Prostate gland (tissue), 2 donors: ENCODE data around the gene RNU1-1. TPM values are rescaled to one million over a fixed set of nuclear protein-coding genes. Genes with fewer than 3 reads are reported as not detected.
"Not testable (repeated sequence)": the region's sequence is repeated elsewhere in the genome, so short reads cannot be mapped to it uniquely, and the experiment has no call there.

ENCODE experiments used
- DNase-seq: peaks from one replicate; pipeline ENCODE4 v3.0.0-alpha.2; 2019; ENCODE audit warnings: low spot score
- H3K27ac ChIP-seq, 2 donors: fragments of 200-600 bp; sonication (generic); 2 replicates each; pipeline ENCODE4 v1.5.1; 2017 to 2019
- H3K27me3 ChIP-seq: fragments of 200-600 bp; sonication (generic); replicated peaks from 2 replicates; pipeline ENCODE4 v1.5.1; 2019; ENCODE audit not compliant: insufficient read depth
- H3K36me3 ChIP-seq, 2 donors: fragments of 200-600 bp; sonication (generic); 1 replicate in 1 of 2; 2 replicates in 1 of 2; pipeline versions ENCODE4 v1.5.1 to v1.8.1; 2017 to 2019
- H3K4me1 ChIP-seq: fragments of 200-600 bp; sonication (generic); replicated peaks from 2 replicates; pipeline ENCODE4 v1.5.1; 2019
- H3K4me3 ChIP-seq, 2 donors: fragments of 200-600 bp; sonication (generic); 2 replicates each; pipeline ENCODE4 v1.5.1; 2017 to 2019
- H3K9me3 ChIP-seq: fragments of 200-600 bp; sonication (generic); 2 replicates; pipeline ENCODE4 v1.5.1; 2017
- POLR2A ChIP-seq: fragments of 450-650 bp; IDR thresholded peaks from one replicate; pipeline ENCODE4 v1.6.1; 2016; ENCODE audit warnings: antibody characterized with exemption, mild to moderate bottlenecking
- POLR2AphosphoS5 ChIP-seq: sonication (generic); formaldehyde crosslinking; IDR thresholded peaks from one replicate; pipeline ENCODE4 v1.6.1; 2017; ENCODE audit warnings: antibody characterized with exemption
- WGBS: methylation state at CpG from one replicate; pipeline ENCODE4 v1.1.5; 2018; 5-methylcytosine and 5-hydroxymethylcytosine counted together
- intact Hi-C: fragments of 100-400 bp; cut with DNase I; formaldehyde crosslinking; loops from one replicate; pipeline ENCODE4 v1.14.2; 2022
- total RNA-seq, 2 donors: library from RNA; depleted of rRNA; stranded (reverse); fragments of >200 nt; gene quantifications; one replicate each; pipeline ENCODE4 v1.1.0, GENCODE V29; 2016
- TF ChIP-seq, protein P1 (sequence below), 4 experiments: fragments of 200-600 bp in 2 of 4; fragments of 450-650 bp in 2 of 4; sonication (generic) in 2 of 4; IDR thresholded peaks; 1 replicate in 3 of 4; 2 replicates in 1 of 4; pipeline ENCODE4 v1.5.1; 2016 to 2019; ENCODE audit warnings: antibody characterized with exemption in 4 of 4, mild to moderate bottlenecking in 2 of 4, moderate library complexity in 2 of 4

The RNU1-1 gene
- total RNA-seq, 2 donors from 2014 or later, result under 0.01 TPM

DNA sequence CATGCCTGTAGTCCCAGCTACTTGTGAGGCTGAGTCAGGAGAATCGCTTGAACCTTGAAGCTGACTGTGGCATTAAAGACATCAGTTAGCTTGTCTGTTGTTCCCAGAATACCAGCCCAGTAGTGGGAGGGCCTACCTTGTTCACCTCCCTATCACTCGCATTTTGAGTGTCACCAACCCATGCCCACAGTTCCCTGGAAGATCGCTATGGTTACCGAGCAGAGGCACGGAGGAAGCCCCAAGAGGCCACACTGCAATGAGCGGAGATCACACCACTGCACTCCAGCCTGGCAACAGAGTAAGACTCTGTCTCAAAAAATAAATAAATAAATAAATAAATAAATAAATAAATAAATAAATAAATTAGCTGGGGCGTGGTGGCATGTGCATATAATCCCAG, 21.1 kb downstream of the RNU1-1 start:
- H3K27me3 ChIP-seq, H3K4me3 ChIP-seq, H3K27ac ChIP-seq, intact Hi-C loops, H3K4me1 ChIP-seq, DNase-seq, H3K9me3 ChIP-seq, H3K36me3 ChIP-seq: not testable (repeated sequence)
- WGBS, result 73% methylated on average over 7 of the region's 7 CpGs

DNA sequence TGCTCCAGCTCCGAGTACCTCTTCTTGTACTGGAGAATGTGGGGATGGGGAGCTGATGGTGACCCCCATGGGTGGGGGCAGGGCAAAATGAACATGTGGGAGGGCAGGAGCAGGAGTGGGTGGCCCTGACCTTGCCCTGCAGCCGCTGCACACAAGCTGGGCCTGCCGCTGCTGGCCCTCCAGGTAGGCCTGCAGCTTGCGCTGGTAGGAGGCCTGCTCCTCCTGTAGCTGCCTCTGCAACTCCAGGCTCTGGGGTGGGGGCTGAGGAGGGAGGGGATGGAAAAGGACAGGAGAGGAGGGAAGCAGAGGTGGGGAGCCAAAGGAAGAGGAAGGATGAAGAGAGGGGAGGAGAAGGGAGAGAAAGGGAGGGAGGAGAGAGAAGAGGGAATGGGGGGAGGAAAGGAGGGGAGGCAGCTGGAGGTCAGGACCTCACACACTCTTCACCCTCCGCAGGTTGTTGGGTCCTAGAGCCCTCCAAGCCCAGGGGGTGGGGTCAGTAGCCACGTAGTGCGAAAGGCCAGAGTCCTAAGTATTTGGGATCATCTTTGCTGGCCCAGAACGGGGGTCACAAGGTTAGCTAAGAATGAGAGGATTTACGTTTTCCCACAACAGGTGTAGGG, 22.9 kb downstream of the RNU1-1 start:
- no peaks in the 10 kb centered on the region for H3K36me3 ChIP-seq
- H3K9me3 ChIP-seq, result no peaks in the 10 kb centered on the region
- H3K27me3 ChIP-seq, result no peaks in the 10 kb centered on the region
- H3K4me3 ChIP-seq, result no peak overlapping the region
- intact Hi-C loops, result no loop called here
- no peak for TF ChIP-seq POLR2AphosphoS5
- TF ChIP-seq POLR2A, result no peak
- TF ChIP-seq, protein P1, sequence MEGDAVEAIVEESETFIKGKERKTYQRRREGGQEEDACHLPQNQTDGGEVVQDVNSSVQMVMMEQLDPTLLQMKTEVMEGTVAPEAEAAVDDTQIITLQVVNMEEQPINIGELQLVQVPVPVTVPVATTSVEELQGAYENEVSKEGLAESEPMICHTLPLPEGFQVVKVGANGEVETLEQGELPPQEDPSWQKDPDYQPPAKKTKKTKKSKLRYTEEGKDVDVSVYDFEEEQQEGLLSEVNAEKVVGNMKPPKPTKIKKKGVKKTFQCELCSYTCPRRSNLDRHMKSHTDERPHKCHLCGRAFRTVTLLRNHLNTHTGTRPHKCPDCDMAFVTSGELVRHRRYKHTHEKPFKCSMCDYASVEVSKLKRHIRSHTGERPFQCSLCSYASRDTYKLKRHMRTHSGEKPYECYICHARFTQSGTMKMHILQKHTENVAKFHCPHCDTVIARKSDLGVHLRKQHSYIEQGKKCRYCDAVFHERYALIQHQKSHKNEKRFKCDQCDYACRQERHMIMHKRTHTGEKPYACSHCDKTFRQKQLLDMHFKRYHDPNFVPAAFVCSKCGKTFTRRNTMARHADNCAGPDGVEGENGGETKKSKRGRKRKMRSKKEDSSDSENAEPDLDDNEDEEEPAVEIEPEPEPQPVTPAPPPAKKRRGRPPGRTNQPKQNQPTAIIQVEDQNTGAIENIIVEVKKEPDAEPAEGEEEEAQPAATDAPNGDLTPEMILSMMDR (IDR thresholded peaks at IDR 0.05), result no peak
- H3K27ac ChIP-seq, result no peak overlapping the region
- WGBS, result 82% methylated on average over 9 of the region's 9 CpGs
- H3K4me1 ChIP-seq, result no peaks in the 10 kb centered on the region
- DNase-seq, result no peak

DNA sequence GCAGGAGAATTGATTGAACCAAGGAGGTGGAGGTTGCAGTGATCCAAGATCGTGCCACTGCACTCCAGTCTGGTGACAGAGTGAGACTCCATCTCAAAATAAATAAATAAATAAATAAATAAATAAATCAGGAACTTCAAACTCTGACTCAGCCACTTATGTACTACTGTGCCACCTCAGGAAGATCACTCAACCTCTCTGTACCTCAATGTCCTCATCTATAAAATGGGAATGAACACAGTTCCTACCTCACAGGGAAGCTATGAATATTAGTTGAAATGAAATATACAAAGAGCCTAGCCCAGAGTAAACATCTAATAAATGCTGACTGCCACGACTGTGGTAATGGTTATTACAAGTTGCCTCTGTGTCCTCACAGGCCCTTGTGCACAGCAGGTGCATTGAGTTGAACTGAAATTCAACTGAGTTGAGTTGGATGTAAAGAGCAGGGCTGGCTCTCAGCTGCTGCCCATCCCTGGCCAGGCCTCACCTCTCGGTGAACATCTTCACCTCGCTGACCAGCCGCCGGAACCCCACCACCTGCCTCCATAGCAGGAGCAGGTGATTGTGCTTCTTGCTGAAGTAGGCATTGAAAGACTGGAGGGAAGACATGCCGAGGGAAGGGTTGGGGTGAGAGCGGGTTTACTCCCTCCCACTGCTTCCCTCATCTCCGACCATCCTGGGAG, 24.7 kb downstream of the RNU1-1 start:
- H3K9me3 ChIP-seq, H3K27me3 ChIP-seq, DNase-seq, H3K4me1 ChIP-seq, H3K27ac ChIP-seq, intact Hi-C loops, H3K36me3 ChIP-seq, H3K4me3 ChIP-seq: not testable (repeated sequence)
- 87% methylated on average over 9 of the region's 9 CpGs for WGBS

DNA sequence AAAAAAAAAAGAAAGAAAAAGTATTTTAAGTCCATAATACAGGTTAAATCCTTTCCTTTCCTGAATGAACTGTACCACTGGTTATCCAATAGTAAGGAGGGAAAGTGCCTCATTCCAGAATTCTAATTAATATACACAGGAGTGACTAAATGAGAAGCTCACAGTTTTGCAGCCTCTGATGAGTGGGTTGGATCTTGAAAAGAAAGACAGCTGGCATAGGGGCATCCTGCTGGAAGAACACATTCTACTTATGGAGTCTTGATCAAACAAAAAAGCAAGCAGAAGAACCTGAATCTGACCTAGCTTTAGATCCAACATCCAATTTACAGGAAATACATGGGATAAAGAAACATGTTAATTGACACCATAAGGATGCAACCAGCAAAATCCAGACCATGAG, 27.1 kb downstream of the RNU1-1 start:
- H3K27me3 ChIP-seq, H3K9me3 ChIP-seq, H3K4me1 ChIP-seq, H3K27ac ChIP-seq, DNase-seq, intact Hi-C loops, H3K4me3 ChIP-seq, H3K36me3 ChIP-seq: not testable (repeated sequence)

DNA sequence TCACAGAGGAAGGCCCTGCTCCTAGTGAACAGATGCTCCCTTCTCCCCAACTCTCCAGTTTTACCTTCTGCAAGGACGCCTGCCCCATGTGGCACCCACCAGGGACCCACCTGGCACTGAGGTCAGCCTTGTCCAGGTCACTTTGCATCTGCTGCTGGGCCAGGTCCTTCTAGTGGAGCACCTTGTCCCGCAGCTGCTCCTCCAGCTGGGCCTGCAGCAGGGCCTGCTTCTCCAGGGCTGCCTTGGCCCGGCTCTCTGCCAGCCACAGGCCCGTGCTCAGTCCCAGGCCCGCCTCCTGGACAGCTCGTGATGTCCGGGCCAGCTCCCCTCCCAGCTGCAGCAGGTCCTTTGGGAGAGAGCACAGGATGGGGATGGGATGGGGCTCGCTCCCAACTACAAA, 27.8 kb downstream of the RNU1-1 start:
- H3K27me3 ChIP-seq, H3K9me3 ChIP-seq, intact Hi-C loops, H3K4me1 ChIP-seq, H3K27ac ChIP-seq, H3K36me3 ChIP-seq, H3K4me3 ChIP-seq, DNase-seq: not testable (repeated sequence)
- WGBS, result 92% methylated on average over 8 of the region's 8 CpGs

DNA sequence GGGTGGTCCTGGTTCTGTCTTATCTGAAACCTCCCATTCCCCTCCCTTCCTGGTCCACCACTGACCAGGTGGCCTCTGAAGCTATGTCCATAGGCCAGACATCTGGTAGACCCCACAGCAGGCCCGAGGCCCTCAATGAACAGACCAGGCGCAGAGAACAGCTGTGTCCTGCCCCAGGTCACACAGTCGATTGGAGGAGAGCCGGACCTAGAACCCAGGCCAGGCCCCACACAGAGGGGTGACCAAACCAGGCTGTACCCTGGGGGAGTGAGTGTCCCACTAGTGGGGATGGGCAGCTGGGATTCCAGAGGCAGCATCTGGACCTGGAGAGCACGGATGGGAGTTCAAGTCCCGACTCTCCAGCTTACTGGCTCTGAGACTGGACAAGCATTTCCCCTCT, 29.2 kb downstream of the RNU1-1 start:
- TF ChIP-seq POLR2A, result no peak
- TF ChIP-seq POLR2AphosphoS5, result no peak
- TF ChIP-seq, protein P1 (IDR thresholded peaks at IDR 0.05), result no peak
- H3K27ac ChIP-seq, result no peak overlapping the region
- H3K4me3 ChIP-seq, result no peak overlapping the region
- H3K27me3 ChIP-seq, result no peaks in the 10 kb centered on the region
- H3K4me1 ChIP-seq, result no peaks in the 10 kb centered on the region
- no peak for DNase-seq
- H3K36me3 ChIP-seq, result peaks cover 6% of the 10 kb centered on the region in 2 donors
- H3K9me3 ChIP-seq, result no peaks in the 10 kb centered on the region
- intact Hi-C loops, result no loop called here
- WGBS, result 90% methylated on average over 6 of the region's 6 CpGs

DNA sequence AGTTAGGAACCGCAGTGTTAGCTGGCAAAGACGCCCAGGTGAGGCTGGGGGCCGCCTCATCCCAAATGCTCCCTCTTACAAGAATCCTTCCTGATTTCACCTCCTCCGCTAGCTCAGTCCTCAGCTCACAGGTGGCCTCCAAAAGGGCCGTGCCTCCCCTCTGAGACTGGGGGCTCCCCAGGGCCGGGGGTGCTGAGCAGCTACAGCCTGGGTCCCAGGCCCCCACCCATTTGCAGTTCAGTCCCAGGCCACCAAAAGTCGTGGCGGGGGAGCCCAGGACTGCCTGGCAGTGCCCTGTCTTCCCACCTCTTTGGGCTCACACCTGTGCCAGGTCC, 29.6 kb downstream of the RNU1-1 start:
- H3K4me1 ChIP-seq, result no peaks in the 10 kb centered on the region
- no peaks in the 10 kb centered on the region for H3K27me3 ChIP-seq
- no peak overlapping the region for H3K27ac ChIP-seq
- TF ChIP-seq POLR2AphosphoS5 (no peak), POLR2A (no peak)
- TF ChIP-seq, protein P1 (IDR thresholded peaks at IDR 0.05), result no peak
- intact Hi-C loops, result no loop called here
- H3K36me3 ChIP-seq, result peaks cover 6% of the 10 kb centered on the region in 2 donors
- no peaks in the 10 kb centered on the region for H3K9me3 ChIP-seq
- WGBS, result 95% methylated on average over 8 of the region's 8 CpGs
- DNase-seq, result no peak
- no peak overlapping the region for H3K4me3 ChIP-seq

DNA sequence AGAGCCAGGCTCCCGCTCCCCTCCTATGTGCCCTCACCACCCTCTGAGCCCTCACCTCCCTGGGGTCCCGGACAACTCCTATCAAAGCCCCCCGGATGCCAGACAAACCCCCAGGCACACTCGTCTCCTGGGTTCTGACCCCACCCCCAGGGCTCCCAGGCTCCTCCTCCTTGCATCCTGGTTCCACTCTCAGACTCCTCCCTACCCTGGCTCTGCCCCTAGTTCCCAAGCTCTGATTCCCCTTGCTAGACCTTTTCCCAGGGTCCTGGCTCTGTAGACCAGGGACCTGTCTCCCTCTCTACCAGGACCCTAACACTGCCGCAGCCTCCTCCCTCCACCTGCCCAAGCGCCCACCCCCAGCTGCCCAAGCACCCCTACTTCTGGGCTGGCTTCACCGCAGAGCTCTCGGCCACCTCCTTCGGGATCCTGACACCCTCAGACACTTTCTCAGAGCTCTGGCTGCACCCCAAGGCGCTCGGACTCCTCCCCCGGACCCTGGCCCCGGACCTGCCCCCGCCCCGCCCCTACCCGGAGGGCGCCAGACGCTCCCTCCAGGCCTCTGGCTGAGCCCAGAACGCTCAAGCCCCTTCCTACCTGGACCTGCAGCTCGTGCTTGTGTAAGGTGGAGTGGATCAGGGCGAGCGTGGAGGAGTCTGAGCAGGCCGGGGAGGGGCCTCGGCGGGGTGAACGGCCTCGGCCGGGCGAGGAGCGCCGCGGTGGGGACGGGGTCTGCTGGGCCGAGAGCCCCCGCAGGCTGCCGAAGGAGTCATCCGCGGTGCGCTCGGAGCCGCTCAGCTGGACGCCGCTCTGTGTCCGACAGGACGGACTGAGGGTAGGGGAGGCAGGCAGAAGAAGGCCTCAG, 30.2 kb downstream of the RNU1-1 start:
- intact Hi-C loops, H3K4me1 ChIP-seq, H3K4me3 ChIP-seq, DNase-seq, H3K27ac ChIP-seq, H3K36me3 ChIP-seq, H3K27me3 ChIP-seq, H3K9me3 ChIP-seq: not testable (repeated sequence)
- 86% methylated on average over 45 of the region's 45 CpGs for WGBS

DNA sequence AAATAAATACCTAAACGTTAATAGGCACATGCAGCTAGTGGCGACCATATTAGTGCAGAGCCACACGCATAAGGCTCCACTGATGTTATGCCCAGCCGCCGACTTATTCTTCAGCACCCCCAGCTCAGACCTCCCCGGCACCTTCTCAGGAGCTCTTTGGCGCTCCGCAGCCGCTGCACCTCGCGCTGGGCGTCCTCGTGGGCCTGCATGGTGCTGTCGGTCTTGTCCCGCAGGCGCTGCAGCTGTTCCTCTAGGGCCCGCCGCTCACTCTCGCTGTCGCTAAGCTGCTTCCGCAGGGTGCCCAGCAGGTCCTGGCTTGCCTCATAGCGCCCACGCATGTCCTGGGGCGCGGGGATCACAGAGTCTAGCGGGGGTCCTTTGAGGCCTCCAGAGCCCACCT, 30.9 kb downstream of the RNU1-1 start:
- H3K27ac ChIP-seq, H3K4me3 ChIP-seq, DNase-seq, intact Hi-C loops, H3K9me3 ChIP-seq, H3K4me1 ChIP-seq, H3K27me3 ChIP-seq, H3K36me3 ChIP-seq: not testable (repeated sequence)
- WGBS, result 95% methylated on average over 26 of the region's 26 CpGs
